DOHH2 (cell line): ENCODE data around the gene ANKRD60.

Experiments
- H3F3A ChIP-seq: fragments of 200-600 bp; sonication (generic), shearing (Covaris generic); 2 replicates; pipeline ENCODE4 v1.6.0; 2016; ENCODE audit warnings: antibody characterized with exemption, mild to moderate bottlenecking; ENCODE audit not compliant: control insufficient read depth, insufficient read depth
- H3K27ac ChIP-seq: fragments of 200-600 bp; sonication (generic); 2 replicates; pipeline ENCODE4 v1.5.1; 2014; ENCODE audit warnings: low read depth, mild to moderate bottlenecking, low read length, moderate library complexity
- H3K27me3 ChIP-seq: fragments of 200-600 bp; sonication (generic); 2 replicates; pipeline ENCODE4 v1.6.1; 2014; ENCODE audit warnings: mild to moderate bottlenecking, low read length, mixed read lengths; ENCODE audit not compliant: control insufficient read depth
- H3K36me3 ChIP-seq: fragments of 200-600 bp; sonication (generic); 2 replicates; pipeline ENCODE4 v1.6.1; 2014; ENCODE audit warnings: mild to moderate bottlenecking, low read length, moderate library complexity, mixed read lengths; ENCODE audit not compliant: control insufficient read depth
- H3K4me1 ChIP-seq: fragments of 200-600 bp; sonication (generic); 2 replicates; pipeline ENCODE4 v1.6.1; 2014; ENCODE audit warnings: mild to moderate bottlenecking, low read length, mixed read lengths; ENCODE audit not compliant: control insufficient read depth
- H3K4me2 ChIP-seq: fragments of 200-600 bp; sonication (generic); 2 replicates; pipeline ENCODE4 v1.6.0; 2014; ENCODE audit warnings: mild to moderate bottlenecking, low read length, moderate library complexity
- H3K4me3 ChIP-seq: fragments of 200-600 bp; sonication (generic); 2 replicates; pipeline ENCODE4 v1.5.1; 2014; ENCODE audit warnings: mild to moderate bottlenecking, low read length, mixed read lengths
- H3K79me2 ChIP-seq: fragments of 200-600 bp; sonication (generic); 2 replicates; pipeline ENCODE4 v1.6.1; 2014; ENCODE audit warnings: mild to moderate bottlenecking, low read length, mixed read lengths; ENCODE audit not compliant: control insufficient read depth
- H3K9me2 ChIP-seq: fragments of 200-600 bp; sonication (generic); replicated peaks from 2 replicates; pipeline ENCODE4 v1.6.1; 2014; ENCODE audit warnings: mild to moderate bottlenecking, low read length, mixed read lengths; ENCODE audit not compliant: control insufficient read depth
- H3K9me3 ChIP-seq: fragments of 200-600 bp; sonication (generic); 2 replicates; pipeline ENCODE4 v1.6.1; 2014; ENCODE audit warnings: antibody characterized with exemption, low read length, mixed read lengths; ENCODE audit not compliant: control insufficient read depth, insufficient read depth
- H4K20me1 ChIP-seq: fragments of 200-600 bp; sonication (generic); 2 replicates; pipeline ENCODE4 v1.6.0; 2014; ENCODE audit warnings: low read depth, mild to moderate bottlenecking, antibody characterized with exemption, low read length, moderate library complexity; ENCODE audit not compliant: control insufficient read depth, insufficient read depth
- EZH2phosphoT487 ChIP-seq: fragments of 200-600 bp; sonication (generic); IDR thresholded peaks from 2 replicates; pipeline ENCODE4 v1.6.1; 2017; ENCODE audit warnings: borderline replicate concordance, mild to moderate bottlenecking, antibody characterized with exemption, low read length, moderate library complexity, mixed read lengths
- TF ChIP-seq, protein P1 (sequence below): fragments of 200-600 bp; sonication (generic); IDR thresholded peaks from one replicate; pipeline ENCODE4 v1.5.1; 2014; ENCODE audit warnings: antibody characterized with exemption, mild to moderate bottlenecking, low read depth, low read length; ENCODE audit not compliant: poor library complexity, severe bottlenecking

ANKRD60 gene

DNA sequence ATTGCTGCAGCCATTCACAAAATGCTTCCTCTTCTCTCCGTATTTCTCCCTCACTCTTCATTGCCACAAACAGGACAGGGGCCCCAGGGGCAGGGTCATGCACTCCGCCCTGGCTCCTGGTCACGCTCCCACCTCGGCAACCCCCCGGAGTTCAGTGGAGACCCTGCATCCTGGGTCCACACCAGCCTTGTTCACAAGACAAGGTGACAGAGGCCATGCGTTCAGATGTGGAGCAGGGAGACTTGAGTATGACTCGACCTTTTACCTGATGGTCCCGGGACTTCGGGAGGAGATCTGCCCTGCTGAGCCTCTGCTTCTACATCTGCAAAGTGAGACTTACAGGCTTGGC lies 49.4 kb downstream of the ANKRD60 start:
- H3K4me1 ChIP-seq, result peaks cover 8% of the 10 kb centered on the region
- peak overlapping the region; percentile 37 for H3K4me3 ChIP-seq
- H3K27ac ChIP-seq, result no peak overlapping the region
- H4K20me1 ChIP-seq, result no peaks in the 10 kb centered on the region
- H3K9me2 ChIP-seq, result no peaks in the 10 kb centered on the region
- H3F3A ChIP-seq, result no peaks in the 10 kb centered on the region
- no peak for TF ChIP-seq EZH2phosphoT487
- TF ChIP-seq, protein P1, sequence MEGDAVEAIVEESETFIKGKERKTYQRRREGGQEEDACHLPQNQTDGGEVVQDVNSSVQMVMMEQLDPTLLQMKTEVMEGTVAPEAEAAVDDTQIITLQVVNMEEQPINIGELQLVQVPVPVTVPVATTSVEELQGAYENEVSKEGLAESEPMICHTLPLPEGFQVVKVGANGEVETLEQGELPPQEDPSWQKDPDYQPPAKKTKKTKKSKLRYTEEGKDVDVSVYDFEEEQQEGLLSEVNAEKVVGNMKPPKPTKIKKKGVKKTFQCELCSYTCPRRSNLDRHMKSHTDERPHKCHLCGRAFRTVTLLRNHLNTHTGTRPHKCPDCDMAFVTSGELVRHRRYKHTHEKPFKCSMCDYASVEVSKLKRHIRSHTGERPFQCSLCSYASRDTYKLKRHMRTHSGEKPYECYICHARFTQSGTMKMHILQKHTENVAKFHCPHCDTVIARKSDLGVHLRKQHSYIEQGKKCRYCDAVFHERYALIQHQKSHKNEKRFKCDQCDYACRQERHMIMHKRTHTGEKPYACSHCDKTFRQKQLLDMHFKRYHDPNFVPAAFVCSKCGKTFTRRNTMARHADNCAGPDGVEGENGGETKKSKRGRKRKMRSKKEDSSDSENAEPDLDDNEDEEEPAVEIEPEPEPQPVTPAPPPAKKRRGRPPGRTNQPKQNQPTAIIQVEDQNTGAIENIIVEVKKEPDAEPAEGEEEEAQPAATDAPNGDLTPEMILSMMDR, result no peak
- H3K27me3 ChIP-seq, result peaks cover 39% of the 10 kb centered on the region
- H3K4me2 ChIP-seq, result peak overlapping the region; percentile 49
- no peaks in the 10 kb centered on the region for H3K9me3 ChIP-seq
- no peaks in the 10 kb centered on the region for H3K36me3 ChIP-seq
- H3K79me2 ChIP-seq, result no peaks in the 10 kb centered on the region

DNA sequence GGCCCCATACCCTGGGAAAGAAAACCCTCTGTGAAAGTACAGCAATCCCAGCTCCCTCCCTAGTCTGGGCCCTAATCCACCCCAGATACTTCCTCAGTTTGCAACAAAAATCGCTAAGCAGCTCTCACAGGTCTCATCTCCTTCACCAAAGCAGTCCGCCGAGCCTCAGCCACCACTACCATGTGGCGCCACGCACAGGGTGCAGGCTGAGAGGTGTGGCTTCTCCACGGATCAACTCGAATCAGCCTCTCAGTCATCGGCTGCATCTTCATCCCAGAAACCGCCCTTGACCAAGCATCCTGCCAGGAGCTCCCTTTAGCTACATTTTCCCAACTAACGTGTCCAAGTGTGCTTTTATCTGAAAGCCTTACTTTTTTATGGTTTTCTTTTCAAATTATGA lies 50.7 kb downstream of the ANKRD60 start:
- Histone ChIP-seq H3K27me3 (peaks cover 34% of the 10 kb centered on the region), H4K20me1 (no peaks in the 10 kb centered on the region), H3F3A (no peaks in the 10 kb centered on the region), H3K27ac (no peak overlapping the region), H3K4me1 (peaks cover 8% of the 10 kb centered on the region), H3K9me3 (no peaks in the 10 kb centered on the region), H3K9me2 (no peaks in the 10 kb centered on the region), H3K79me2 (no peaks in the 10 kb centered on the region), H3K36me3 (no peaks in the 10 kb centered on the region), H3K4me2 (no peak overlapping the region), H3K4me3 (no peak overlapping the region)
- TF ChIP-seq, protein P1, result no peak

DNA sequence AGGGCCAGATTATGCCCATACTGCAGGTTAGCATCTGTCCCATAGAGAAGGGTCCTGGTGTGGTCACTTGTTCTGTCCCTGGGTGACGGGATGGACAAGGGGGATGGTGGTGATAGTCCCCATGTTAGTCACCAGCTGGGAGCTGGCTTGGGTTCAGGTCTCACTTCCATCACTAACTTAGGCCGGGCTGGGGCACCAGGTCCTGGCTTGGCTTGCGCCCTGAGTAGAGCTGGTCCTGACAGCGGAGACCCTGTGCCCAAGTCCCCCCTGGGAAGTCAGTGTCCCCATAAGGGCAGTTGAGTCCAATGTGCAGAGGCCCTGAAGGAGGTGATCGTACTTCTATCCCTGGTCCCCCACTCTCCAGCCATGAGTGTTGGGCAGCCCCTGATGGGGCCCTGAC lies 52.6 kb downstream of the ANKRD60 start:
- no peaks in the 10 kb centered on the region for H3F3A ChIP-seq
- no peaks in the 10 kb centered on the region for H3K36me3 ChIP-seq
- TF ChIP-seq, protein P1, result no peak
- no peak for TF ChIP-seq EZH2phosphoT487
- peaks cover 8% of the 10 kb centered on the region for H3K4me1 ChIP-seq
- peaks cover 31% of the 10 kb centered on the region for H3K27me3 ChIP-seq
- H3K79me2 ChIP-seq, result no peaks in the 10 kb centered on the region
- no peaks in the 10 kb centered on the region for H3K9me2 ChIP-seq
- H4K20me1 ChIP-seq, result no peaks in the 10 kb centered on the region
- H3K27ac ChIP-seq, result no peak overlapping the region
- no peak overlapping the region for H3K4me3 ChIP-seq
- no peaks in the 10 kb centered on the region for H3K9me3 ChIP-seq
- H3K4me2 ChIP-seq, result no peak overlapping the region

DNA sequence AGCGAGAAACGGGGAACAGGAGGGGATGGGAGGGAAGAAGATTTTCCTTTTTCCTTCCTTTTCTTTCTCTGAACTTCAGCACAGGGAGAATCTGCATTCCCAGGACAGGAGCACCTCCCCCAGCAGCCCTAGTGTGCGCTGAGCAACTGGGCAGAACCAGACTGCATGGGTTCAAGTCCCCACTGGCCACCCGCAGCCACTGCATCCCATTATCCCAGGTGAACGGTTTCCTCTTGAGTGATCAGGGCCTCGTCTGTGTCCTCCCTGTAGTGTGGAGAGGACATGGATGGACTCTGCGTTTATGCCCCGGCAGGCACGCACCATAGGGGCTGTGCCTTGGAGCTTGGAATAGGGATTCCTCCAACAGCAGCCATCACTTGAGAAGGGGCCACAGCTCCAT lies 53.0 kb downstream of the ANKRD60 start:
- no peak overlapping the region for H3K4me2 ChIP-seq
- H3F3A ChIP-seq, result no peaks in the 10 kb centered on the region
- no peaks in the 10 kb centered on the region for H3K9me2 ChIP-seq
- TF ChIP-seq, protein P1, result no peak
- no peak for TF ChIP-seq EZH2phosphoT487
- H3K4me1 ChIP-seq, result peaks cover 8% of the 10 kb centered on the region
- no peaks in the 10 kb centered on the region for H4K20me1 ChIP-seq
- H3K79me2 ChIP-seq, result no peaks in the 10 kb centered on the region
- no peak overlapping the region for H3K27ac ChIP-seq
- peaks cover 31% of the 10 kb centered on the region for H3K27me3 ChIP-seq
- no peak overlapping the region for H3K4me3 ChIP-seq
- H3K9me3 ChIP-seq, result no peaks in the 10 kb centered on the region
- H3K36me3 ChIP-seq, result no peaks in the 10 kb centered on the region
